Uterus (tissue), 4 donors: ENCODE results near the gene RARB. TPM values are rescaled to one million over a fixed set of nuclear protein-coding genes. Genes with fewer than 3 reads are reported as not detected.

Source experiments
- DNase-seq, 2 donors: peaks; one replicate each; pipeline ENCODE4 v3.0.0-alpha.2; 2019 to 2020
- H3K27ac ChIP-seq, 2 donors: fragments of 200-600 bp; sonication (generic); 1 replicate in 1 of 2; 2 replicates in 1 of 2; pipeline ENCODE4 v1.5.1; 2016 to 2018
- H3K27me3 ChIP-seq, 2 donors: fragments of 200-600 bp; sonication (generic); one replicate each; pipeline ENCODE4 v1.5.1; 2018 to 2019; ENCODE audit warnings: control low read depth in 1 of 2
- H3K36me3 ChIP-seq, 2 donors: fragments of 200-600 bp; sonication (generic); one replicate each; pipeline ENCODE4 v1.5.1; 2019; ENCODE audit warnings: control low read depth in 1 of 2
- H3K4me1 ChIP-seq, 2 donors: fragments of 200-600 bp; sonication (generic); one replicate each; pipeline ENCODE4 v1.5.1; 2018 to 2019; ENCODE audit warnings: control low read depth in 1 of 2
- H3K4me3 ChIP-seq, 2 donors: fragments of 200-600 bp; sonication (generic); 1 replicate in 1 of 2; 2 replicates in 1 of 2; pipeline ENCODE4 v1.5.1; 2018 to 2019; ENCODE audit warnings: mild to moderate bottlenecking in 1 of 2
- H3K9me3 ChIP-seq, 2 donors: fragments of 200-600 bp; sonication (generic); one replicate each; pipeline ENCODE4 v1.5.1; 2019; ENCODE audit warnings: control low read depth in 1 of 2
- POLR2A ChIP-seq, 2 donors: fragments of 450-650 bp; IDR thresholded peaks; one replicate each; pipeline ENCODE4 v1.6.1; 2016; ENCODE audit warnings: antibody characterized with exemption in 2 of 2, mild to moderate bottlenecking in 1 of 2, moderate library complexity in 1 of 2
- intact Hi-C: fragments of 100-400 bp; cut with DNase I; formaldehyde crosslinking; loops from one replicate; pipeline ENCODE4 v1.15.1; 2023; ENCODE audit warnings: low total_unique reads
- total RNA-seq, 4 donors: library from RNA; depleted of rRNA in 3 of 4; stranded (reverse); fragments of >200 nt in 3 of 4; gene quantifications; one replicate each; pipeline versions ENCODE4 v1.1.0 to v1.2.4, GENCODE V29; 2014 to 2023
- TF ChIP-seq, protein P1 (sequence below), 4 experiments: fragments of 200-600 bp in 2 of 4; fragments of 450-650 bp in 2 of 4; sonication (generic) in 2 of 4; IDR thresholded peaks; one replicate each; pipeline ENCODE4 v1.5.1; 2016 to 2019; ENCODE audit warnings: antibody characterized with exemption in 4 of 4, mild to moderate bottlenecking in 2 of 4, moderate library complexity in 1 of 4
- donor health status: DM: yes; HTN: yes; CAD: no.

RARB gene
- total RNA-seq, 4 donors from 2014 or later = 6.7 to 63.0 (median 14.5) TPM

GRCh38 chr3:25480811-25481210 is 52.7 kb downstream of the RARB start:
- DNase-seq = no peak
- TF ChIP-seq, protein P1, sequence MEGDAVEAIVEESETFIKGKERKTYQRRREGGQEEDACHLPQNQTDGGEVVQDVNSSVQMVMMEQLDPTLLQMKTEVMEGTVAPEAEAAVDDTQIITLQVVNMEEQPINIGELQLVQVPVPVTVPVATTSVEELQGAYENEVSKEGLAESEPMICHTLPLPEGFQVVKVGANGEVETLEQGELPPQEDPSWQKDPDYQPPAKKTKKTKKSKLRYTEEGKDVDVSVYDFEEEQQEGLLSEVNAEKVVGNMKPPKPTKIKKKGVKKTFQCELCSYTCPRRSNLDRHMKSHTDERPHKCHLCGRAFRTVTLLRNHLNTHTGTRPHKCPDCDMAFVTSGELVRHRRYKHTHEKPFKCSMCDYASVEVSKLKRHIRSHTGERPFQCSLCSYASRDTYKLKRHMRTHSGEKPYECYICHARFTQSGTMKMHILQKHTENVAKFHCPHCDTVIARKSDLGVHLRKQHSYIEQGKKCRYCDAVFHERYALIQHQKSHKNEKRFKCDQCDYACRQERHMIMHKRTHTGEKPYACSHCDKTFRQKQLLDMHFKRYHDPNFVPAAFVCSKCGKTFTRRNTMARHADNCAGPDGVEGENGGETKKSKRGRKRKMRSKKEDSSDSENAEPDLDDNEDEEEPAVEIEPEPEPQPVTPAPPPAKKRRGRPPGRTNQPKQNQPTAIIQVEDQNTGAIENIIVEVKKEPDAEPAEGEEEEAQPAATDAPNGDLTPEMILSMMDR (IDR thresholded peaks at IDR 0.05) = no peak
- TF ChIP-seq POLR2A (IDR thresholded peaks at IDR 0.05) = no peak
- H3K9me3 ChIP-seq = no peaks in the 10 kb centered on the region
- H3K27ac ChIP-seq = no peak overlapping the region
- intact Hi-C loops = no loop called here
- H3K27me3 ChIP-seq = no peaks in the 10 kb centered on the region
- no peaks in the 10 kb centered on the region for H3K4me1 ChIP-seq
- H3K4me3 ChIP-seq = no peak overlapping the region
- H3K36me3 ChIP-seq = no peaks in the 10 kb centered on the region

DNA sequence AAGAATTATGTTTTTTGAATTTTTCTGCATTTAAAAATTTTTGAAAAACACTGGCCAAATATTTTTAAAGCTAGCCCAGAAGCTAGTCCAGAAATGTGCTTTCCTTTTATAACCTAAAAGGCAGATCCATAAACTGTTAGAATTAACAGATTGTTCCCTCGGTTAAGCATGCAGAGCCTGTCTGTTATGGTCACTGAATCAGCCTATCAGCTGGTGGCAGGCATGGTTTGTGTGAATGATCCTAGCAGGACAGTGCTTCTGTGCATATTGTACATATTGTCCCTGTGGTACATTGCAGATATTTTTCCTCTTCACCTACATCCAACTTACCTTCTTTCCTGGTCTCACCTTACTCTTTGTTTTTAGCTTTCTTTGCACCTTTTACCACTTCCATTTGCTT is 53.3 kb downstream of the RARB start:
- Histone ChIP-seq H3K4me1 (no peaks in the 10 kb centered on the region), H3K27me3 (no peaks in the 10 kb centered on the region), H3K36me3 (no peaks in the 10 kb centered on the region), H3K4me3 (no peak overlapping the region), H3K9me3 (no peaks in the 10 kb centered on the region), H3K27ac (no peak overlapping the region)
- intact Hi-C loops = no loop called here
- TF ChIP-seq, protein P1 (IDR thresholded peaks at IDR 0.05) = no peak
- DNase-seq = no peak

GRCh38 chr3:25483456-25483855 is 55.4 kb downstream of the RARB start:
- Histone ChIP-seq H3K4me1 (no peaks in the 10 kb centered on the region), H3K9me3 (no peaks in the 10 kb centered on the region), H3K36me3 (no peaks in the 10 kb centered on the region), H3K27ac (no peak overlapping the region), H3K4me3 (no peak overlapping the region), H3K27me3 (no peaks in the 10 kb centered on the region)
- intact Hi-C loops = no loop called here
- no peak for TF ChIP-seq POLR2A (IDR thresholded peaks at IDR 0.05)
- TF ChIP-seq, protein P1 (IDR thresholded peaks at IDR 0.05) = no peak
- DNase-seq = no peak

GRCh38 chr3:25485673-25486072 is 57.6 kb downstream of the RARB start:
- TF ChIP-seq POLR2A (IDR thresholded peaks at IDR 0.05) = no peak
- TF ChIP-seq, protein P1 (IDR thresholded peaks at IDR 0.05) = no peak
- Histone ChIP-seq H3K4me1 (no peaks in the 10 kb centered on the region), H3K27ac (no peak overlapping the region)

GRCh38 chr3:25486932-25487331 is 58.9 kb downstream of the RARB start:
- Histone ChIP-seq H3K27ac (no peak overlapping the region), H3K27me3 (no peaks in the 10 kb centered on the region), H3K4me1 (no peaks in the 10 kb centered on the region), H3K9me3 (no peaks in the 10 kb centered on the region), H3K36me3 (no peaks in the 10 kb centered on the region), H3K4me3 (no peak overlapping the region)
- intact Hi-C loops = no loop called here
- no peak for DNase-seq
- TF ChIP-seq, protein P1 (IDR thresholded peaks at IDR 0.05) = no peak
- TF ChIP-seq POLR2A (IDR thresholded peaks at IDR 0.05) = no peak

More at GRCh38 chr3:25485673-25486072, 57.6 kb downstream of the RARB start:
- H3K4me3 ChIP-seq = no peak overlapping the region
- intact Hi-C loops = no loop called here
- no peaks in the 10 kb centered on the region for H3K27me3 ChIP-seq
- no peaks in the 10 kb centered on the region for H3K9me3 ChIP-seq
- no peak for DNase-seq
- H3K36me3 ChIP-seq = no peaks in the 10 kb centered on the region
